Measurements from ENCODE around the gene POR. TPM values are rescaled to one million over a fixed set of nuclear protein-coding genes. Genes with fewer than 3 reads are reported as not detected.

POR gene
- total and polyA plus RNA-seq, 2 of the 8 experiments (the other 6 are each of a cell fraction or from before 2014, with no cell fraction given): 98.7 to 144 TPM

GRCh38 chr7:75943864-75944263 lies 28.9 kb downstream of the POR start:
- H3K18ac ChIP-seq (ENCODE audit: extremely low read depth, low read length): no peak overlapping the region
- no peak overlapping the region for H3K4me2 ChIP-seq (ENCODE audit: insufficient read depth in 1 of 2, low read depth in 2 of 2, low read length in 2 of 2)
- H3K9me3 ChIP-seq (ENCODE audit: insufficient read depth in 2 of 2, low read depth in 1 of 2, low read length in 1 of 2): no peaks in the 10 kb centered on the region
- no peak overlapping the region for H3K27ac ChIP-seq (ENCODE audit: low read depth, low read length)
- no peaks in the 10 kb centered on the region; a peak in 1 of 7 replicates for H3K4me1 ChIP-seq (replicated peaks in 1 of 4; ENCODE audit: control insufficient read depth in 3 of 4, insufficient read depth in 4 of 4, low read length in 3 of 4)
- ChIA-PET CTCF (ENCODE audit: partially characterized antibody) (interaction anchor here (0.6 kb wide), 1 partner anchor 59 kb away, joined by 3 read pairs; no protein-coding TSS in a partner anchor), POLR2A (ENCODE audit: partially characterized antibody) (interaction anchor here (0.8 kb wide), 1 partner anchor 19 kb away, joined by 3 read pairs; no protein-coding TSS in a partner anchor)
- no peaks in the 10 kb centered on the region for H3K23me2 ChIP-seq (ENCODE audit: low read depth, low read length)
- FAIRE-seq (no peak), DNase-seq (ENCODE audit: low read depth in 1 of 2, low spot score in 2 of 2) (no peak)
- TF ChIP-seq SP4 (IDR thresholded peaks at IDR 0.05; ENCODE audit: low read length): no peak
- TF ChIP-seq CHD1 (IDR thresholded peaks at IDR 0.05; ENCODE audit: low read depth, low read length): no peak
- H2AFZ ChIP-seq (ENCODE audit: low read length): no peak overlapping the region
- H3K79me1 ChIP-seq (ENCODE audit: low read depth, low read length): peaks cover 10% of the 10 kb centered on the region
- H4K20me1 ChIP-seq (replicated peaks in 1 of 2; ENCODE audit: control insufficient read depth in 1 of 2, insufficient read depth in 2 of 2, low read length in 2 of 2): peaks cover 0 to 16% of the 10 kb centered on the region in 2 experiments
- peaks cover 0 to 37% of the 10 kb centered on the region in 2 experiments; a peak in 2 of 4 replicates for H3K79me2 ChIP-seq (ENCODE audit: control insufficient read depth in 1 of 2, insufficient read depth in 2 of 2, low read length in 2 of 2)
- H3K56ac ChIP-seq (replicated peaks; ENCODE audit: insufficient read length, low read depth, low read length): no peak overlapping the region
- H3K9ac ChIP-seq (replicated peaks in 1 of 4; ENCODE audit: extremely low read depth in 1 of 4, low read depth in 3 of 4, low read length in 3 of 4): no peak overlapping the region
- H2BK12ac ChIP-seq (ENCODE audit: low read depth, low read length): no peak overlapping the region
- 91% methylated on average over 6 of the region's 6 CpGs; no CpG with 5 or more reads in 1 of the 2 experiments for WGBS, 2 experiments (ENCODE audit: extremely low coverage in 1 of 2, insufficient coverage in 1 of 2, insufficient read length in 1 of 2, insufficient replicate concordance in 2 of 2, low coverage in 1 of 2, low lambda C conversion rate in 2 of 2, missing lambda C conversion rate in 1 of 2)
- no peak overlapping the region for H3K23ac ChIP-seq (ENCODE audit: insufficient read length)
- H3K14ac ChIP-seq (ENCODE audit: insufficient read length): no peak overlapping the region
- H2BK20ac ChIP-seq (ENCODE audit: low read length): no peak overlapping the region
- no peak overlapping the region for H2BK5ac ChIP-seq (ENCODE audit: low read depth, low read length)
- H4K5ac ChIP-seq (ENCODE audit: insufficient read length, low read depth, low read length): no peak overlapping the region
- H3K27me3 ChIP-seq (replicated peaks in 1 of 4; ENCODE audit: control insufficient read depth in 3 of 4, extremely low read depth in 1 of 4, insufficient read depth in 3 of 4, low read length in 3 of 4): no peaks in the 10 kb centered on the region
- no peaks in the 10 kb centered on the region; a peak in 1 of 8 replicates for H3K36me3 ChIP-seq (ENCODE audit: control insufficient read depth in 2 of 4, insufficient read depth in 4 of 4, low read length in 3 of 4)
- H4K8ac ChIP-seq (ENCODE audit: extremely low read depth, insufficient read depth, low read length): no peak overlapping the region
- no peak overlapping the region for H3K4ac ChIP-seq (replicated peaks; ENCODE audit: insufficient read length, low read depth, low read length)
- no peak overlapping the region for H3K4me3 ChIP-seq (ENCODE audit: extremely low read depth in 1 of 4, insufficient read depth in 2 of 4, low read depth in 3 of 4, low read length in 4 of 4)
- H4K91ac ChIP-seq (replicated peaks; ENCODE audit: insufficient read length, low read length): no peak overlapping the region
- H2BK15ac ChIP-seq (ENCODE audit: low read length): no peak overlapping the region
- H2BK120ac ChIP-seq (replicated peaks; ENCODE audit: low read depth, low read length): no peak overlapping the region
- H2AK5ac ChIP-seq (ENCODE audit: low read depth, low read length): no peak overlapping the region
